ENCODE data around the gene SLC38A11. TPM values are rescaled to one million over a fixed set of nuclear protein-coding genes. Genes with fewer than 3 reads are reported as not detected.
"Not testable (repeated sequence)": the region's sequence is repeated elsewhere in the genome, so short reads cannot be mapped to it uniquely, and the experiment has no call there.

SLC38A11 gene
- total RNA-seq, 1 experiment from 2014 or later = 0.46 TPM

DNA sequence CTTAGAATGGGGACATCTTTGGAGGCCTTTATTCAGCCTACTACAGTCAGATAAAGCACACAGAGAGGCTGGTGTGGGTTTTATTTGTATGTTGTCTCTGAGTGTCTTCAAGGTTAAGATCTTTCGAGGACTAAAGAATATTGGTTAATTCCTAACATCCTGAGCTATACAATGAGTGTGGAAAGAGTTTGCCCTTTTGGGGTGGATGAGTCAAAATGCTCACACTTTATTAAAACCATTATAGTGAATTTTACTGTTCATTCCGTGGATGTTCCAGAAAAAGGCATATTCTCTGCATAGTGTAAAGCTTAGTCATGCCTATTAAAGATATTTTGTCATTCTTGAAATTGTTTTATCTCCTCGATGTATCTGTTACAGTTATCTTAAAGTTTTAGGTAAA is 29.1 kb upstream of the SLC38A11 start:
- TF ChIP-seq SIN3A (IDR thresholded peaks at IDR 0.05; ENCODE audit: borderline replicate concordance, insufficient read depth, low read depth, low read length) (no peak), TCF7L2 (IDR thresholded peaks at IDR 0.05; ENCODE audit: low read depth, low read length) (no peak), POLR2AphosphoS5 (IDR thresholded peaks at IDR 0.05; ENCODE audit: low read depth, low read length) (no peak)
- TF ChIP-seq, protein P1, sequence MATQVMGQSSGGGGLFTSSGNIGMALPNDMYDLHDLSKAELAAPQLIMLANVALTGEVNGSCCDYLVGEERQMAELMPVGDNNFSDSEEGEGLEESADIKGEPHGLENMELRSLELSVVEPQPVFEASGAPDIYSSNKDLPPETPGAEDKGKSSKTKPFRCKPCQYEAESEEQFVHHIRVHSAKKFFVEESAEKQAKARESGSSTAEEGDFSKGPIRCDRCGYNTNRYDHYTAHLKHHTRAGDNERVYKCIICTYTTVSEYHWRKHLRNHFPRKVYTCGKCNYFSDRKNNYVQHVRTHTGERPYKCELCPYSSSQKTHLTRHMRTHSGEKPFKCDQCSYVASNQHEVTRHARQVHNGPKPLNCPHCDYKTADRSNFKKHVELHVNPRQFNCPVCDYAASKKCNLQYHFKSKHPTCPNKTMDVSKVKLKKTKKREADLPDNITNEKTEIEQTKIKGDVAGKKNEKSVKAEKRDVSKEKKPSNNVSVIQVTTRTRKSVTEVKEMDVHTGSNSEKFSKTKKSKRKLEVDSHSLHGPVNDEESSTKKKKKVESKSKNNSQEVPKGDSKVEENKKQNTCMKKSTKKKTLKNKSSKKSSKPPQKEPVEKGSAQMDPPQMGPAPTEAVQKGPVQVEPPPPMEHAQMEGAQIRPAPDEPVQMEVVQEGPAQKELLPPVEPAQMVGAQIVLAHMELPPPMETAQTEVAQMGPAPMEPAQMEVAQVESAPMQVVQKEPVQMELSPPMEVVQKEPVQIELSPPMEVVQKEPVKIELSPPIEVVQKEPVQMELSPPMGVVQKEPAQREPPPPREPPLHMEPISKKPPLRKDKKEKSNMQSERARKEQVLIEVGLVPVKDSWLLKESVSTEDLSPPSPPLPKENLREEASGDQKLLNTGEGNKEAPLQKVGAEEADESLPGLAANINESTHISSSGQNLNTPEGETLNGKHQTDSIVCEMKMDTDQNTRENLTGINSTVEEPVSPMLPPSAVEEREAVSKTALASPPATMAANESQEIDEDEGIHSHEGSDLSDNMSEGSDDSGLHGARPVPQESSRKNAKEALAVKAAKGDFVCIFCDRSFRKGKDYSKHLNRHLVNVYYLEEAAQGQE (IDR thresholded peaks at IDR 0.05; ENCODE audit: insufficient read depth in 1 of 2, low read depth in 2 of 2, low read length in 1 of 2) = no peak
- TF ChIP-seq, protein P2, sequence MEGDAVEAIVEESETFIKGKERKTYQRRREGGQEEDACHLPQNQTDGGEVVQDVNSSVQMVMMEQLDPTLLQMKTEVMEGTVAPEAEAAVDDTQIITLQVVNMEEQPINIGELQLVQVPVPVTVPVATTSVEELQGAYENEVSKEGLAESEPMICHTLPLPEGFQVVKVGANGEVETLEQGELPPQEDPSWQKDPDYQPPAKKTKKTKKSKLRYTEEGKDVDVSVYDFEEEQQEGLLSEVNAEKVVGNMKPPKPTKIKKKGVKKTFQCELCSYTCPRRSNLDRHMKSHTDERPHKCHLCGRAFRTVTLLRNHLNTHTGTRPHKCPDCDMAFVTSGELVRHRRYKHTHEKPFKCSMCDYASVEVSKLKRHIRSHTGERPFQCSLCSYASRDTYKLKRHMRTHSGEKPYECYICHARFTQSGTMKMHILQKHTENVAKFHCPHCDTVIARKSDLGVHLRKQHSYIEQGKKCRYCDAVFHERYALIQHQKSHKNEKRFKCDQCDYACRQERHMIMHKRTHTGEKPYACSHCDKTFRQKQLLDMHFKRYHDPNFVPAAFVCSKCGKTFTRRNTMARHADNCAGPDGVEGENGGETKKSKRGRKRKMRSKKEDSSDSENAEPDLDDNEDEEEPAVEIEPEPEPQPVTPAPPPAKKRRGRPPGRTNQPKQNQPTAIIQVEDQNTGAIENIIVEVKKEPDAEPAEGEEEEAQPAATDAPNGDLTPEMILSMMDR (IDR thresholded peaks at IDR 0.05) = no peak
- Histone ChIP-seq H3K9me3 (ENCODE audit: control insufficient read depth, insufficient read depth, low read depth, low read length) (no peaks in the 10 kb centered on the region), H3K27me3 (ENCODE audit: control insufficient read depth, insufficient read depth, low read length) (no peaks in the 10 kb centered on the region), H3K36me3 (ENCODE audit: control insufficient read depth, insufficient read depth, low read length) (no peaks in the 10 kb centered on the region), H3K27ac (ENCODE audit: low read length) (no peak overlapping the region), H3K4me3 (ENCODE audit: low read depth in 2 of 2, low read length in 2 of 2) (no peak overlapping the region), H3K4me1 (ENCODE audit: control insufficient read depth, insufficient read depth, low read length) (no peaks in the 10 kb centered on the region; the same call in 1 of the 2 replicates)
- ChIA-PET CTCF (no interaction called here), POLR2A (no interaction called here)
- intact Hi-C loops (cut with micrococcal nuclease; ENCODE audit: unreplicated experiment) (no loop called here), in situ Hi-C loops (cut with HindIII; ENCODE audit: low pct_unique_long_range_greater_than_20kb, low sequenced_read_pairs) (no loop called here)
- DNase-seq (ENCODE audit: low read depth, low spot score) (no peak), ATAC-seq (no peak)
- no TSS peak for BruUV-seq (replicated peaks)

DNA sequence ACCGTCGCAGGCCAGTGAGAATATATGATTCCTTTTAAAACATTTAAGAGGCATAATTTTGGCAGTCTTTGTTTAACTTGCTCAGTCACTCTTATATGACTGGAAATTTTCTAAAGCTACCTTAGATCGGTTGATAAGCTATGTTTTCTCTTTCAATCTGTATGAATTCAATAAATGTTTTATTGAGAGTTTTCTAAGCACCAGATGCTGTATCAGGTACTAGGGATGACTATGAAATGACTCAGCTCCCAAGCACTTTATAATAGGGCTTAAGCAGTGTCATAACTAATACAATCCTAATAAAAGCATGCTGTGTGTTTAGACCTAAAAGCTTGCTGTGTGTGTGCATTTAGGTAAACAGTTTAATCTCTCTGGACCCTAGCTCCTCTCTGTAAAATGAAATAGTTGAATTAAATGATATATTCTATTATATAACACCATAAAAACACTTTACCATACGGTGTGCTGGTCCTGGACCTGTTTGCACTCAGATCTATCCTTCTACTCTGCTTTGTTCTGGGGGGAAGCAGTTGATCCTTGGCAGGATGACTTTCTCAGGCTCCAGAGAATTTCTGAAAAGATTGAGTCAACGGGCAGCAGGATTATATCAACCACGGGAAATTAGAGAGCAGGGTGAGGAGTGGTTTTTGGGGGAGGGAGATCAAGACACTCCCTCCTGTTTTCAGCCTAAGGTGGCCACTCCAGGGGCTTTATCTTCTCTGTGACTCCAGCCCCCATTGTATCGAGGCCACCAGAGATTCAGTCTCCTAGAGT is 26.1 kb upstream of the SLC38A11 start:
- Histone ChIP-seq H3K36me3 (ENCODE audit: control insufficient read depth, insufficient read depth, low read length) (no peaks in the 10 kb centered on the region), H3K4me3 (ENCODE audit: low read depth in 2 of 2, low read length in 2 of 2) (no peak overlapping the region), H3K27me3 (ENCODE audit: control insufficient read depth, insufficient read depth, low read length) (no peaks in the 10 kb centered on the region), H3K9me3 (ENCODE audit: control insufficient read depth, insufficient read depth, low read depth, low read length) (no peaks in the 10 kb centered on the region), H3K27ac (ENCODE audit: low read length) (no peak overlapping the region), H3K4me1 (ENCODE audit: control insufficient read depth, insufficient read depth, low read length) (no peaks in the 10 kb centered on the region; the same call in 1 of the 2 replicates)
- intact Hi-C loops (cut with micrococcal nuclease; ENCODE audit: unreplicated experiment) (no loop called here), in situ Hi-C loops (cut with HindIII; ENCODE audit: low pct_unique_long_range_greater_than_20kb, low sequenced_read_pairs) (no loop called here)
- BruUV-seq (replicated peaks) = no TSS peak
- DNase-seq (ENCODE audit: low read depth, low spot score) (no peak), ATAC-seq (peak; percentile 74)
- POLR2A ChIA-PET = no interaction called here
- TF ChIP-seq, protein P1 (IDR thresholded peaks at IDR 0.05; ENCODE audit: insufficient read depth in 1 of 2, low read depth in 2 of 2, low read length in 1 of 2) = no peak
- no peak for TF ChIP-seq POLR2AphosphoS5 (IDR thresholded peaks at IDR 0.05; ENCODE audit: low read depth, low read length)
- TF ChIP-seq, protein P2 (IDR thresholded peaks at IDR 0.05) = no peak
- no peak for TF ChIP-seq SIN3A (IDR thresholded peaks at IDR 0.05; ENCODE audit: borderline replicate concordance, insufficient read depth, low read depth, low read length)
- 0 out of 2 replicates have a peak, but pooled peaks have one; percentile 41 for TF ChIP-seq TCF7L2 (IDR thresholded peaks at IDR 0.05; ENCODE audit: low read depth, low read length)
- CTCF ChIA-PET = no interaction called here

DNA sequence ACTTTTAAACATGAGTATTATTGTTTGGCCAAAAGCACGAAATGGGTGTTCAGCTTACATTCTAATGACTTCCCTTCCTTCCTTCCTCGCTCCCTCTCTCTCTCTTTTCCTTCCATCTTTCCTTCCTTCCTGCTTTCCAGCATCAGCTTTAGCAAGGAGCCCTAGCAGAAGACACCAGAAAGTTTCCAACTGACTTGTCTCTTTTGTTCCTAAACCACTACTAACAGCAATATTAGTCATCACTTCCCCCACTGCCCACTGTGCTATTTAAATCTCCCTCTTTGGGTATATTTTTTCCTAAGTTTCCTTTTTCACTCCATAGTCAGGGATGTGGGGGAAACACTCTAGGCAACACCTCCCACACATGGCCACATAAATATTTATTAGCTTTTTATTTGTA is 25.4 kb upstream of the SLC38A11 start:
- H3K4me3 ChIP-seq (ENCODE audit: low read depth in 2 of 2, low read length in 2 of 2); H3K4me1 ChIP-seq (ENCODE audit: control insufficient read depth, insufficient read depth, low read length); H3K36me3 ChIP-seq (ENCODE audit: control insufficient read depth, insufficient read depth, low read length); POLR2A ChIA-PET; H3K9me3 ChIP-seq (ENCODE audit: control insufficient read depth, insufficient read depth, low read depth, low read length); ATAC-seq; DNase-seq (ENCODE audit: low read depth, low spot score); BruUV-seq (replicated peaks); H3K27me3 ChIP-seq (ENCODE audit: control insufficient read depth, insufficient read depth, low read length); intact Hi-C loops (cut with micrococcal nuclease; ENCODE audit: unreplicated experiment); H3K27ac ChIP-seq (ENCODE audit: low read length); CTCF ChIA-PET; in situ Hi-C loops (cut with HindIII; ENCODE audit: low pct_unique_long_range_greater_than_20kb, low sequenced_read_pairs): not testable (repeated sequence)
